GM21737 (cell line): Measurements from ENCODE around the gene PGM3.

Experiments
- ATAC-seq: cut with Tn5 transposase; IDR thresholded peaks from one replicate; pipeline ENCODE4 v1.9.1; 2021; ENCODE audit warnings: mild to moderate bottlenecking, moderate library complexity; ENCODE audit not compliant: unreplicated experiment

PGM3 gene

GRCh38 chr6:83119742-83120300, 73.2 kb downstream of the PGM3 start:
- ATAC-seq = no peak

GRCh38 chr6:83117802-83118201, 75.3 kb downstream of the PGM3 start:
- ATAC-seq = no peak
